Thoracic aorta (tissue), 2 donors: Measurements from ENCODE around the gene GPR37L1. TPM values are rescaled to one million over a fixed set of nuclear protein-coding genes. Genes with fewer than 3 reads are reported as not detected.

Source experiments
- ATAC-seq: fragments of 150-250 bp; one replicate; pipeline ENCODE4 v1.8.0; 2017; ENCODE audit warnings: low read depth; ENCODE audit not compliant: insufficient number of reproducible peaks, low FRiP score
- DNase-seq: peaks from one replicate; pipeline ENCODE4 v3.0.0-alpha.2; 2020; ENCODE audit warnings: low spot score
- H3K27ac ChIP-seq, 2 donors: fragments of 200-600 bp; sonication (generic); 1 replicate in 1 of 2; 2 replicates in 1 of 2; pipeline ENCODE4 v1.5.1; 2016; ENCODE audit warnings: mild to moderate bottlenecking in 2 of 2, moderate library complexity in 2 of 2
- H3K27me3 ChIP-seq: fragments of 200-600 bp; sonication (generic); replicated peaks from 2 replicates; pipeline ENCODE4 v1.6.0; 2016; ENCODE audit warnings: mild to moderate bottlenecking; ENCODE audit not compliant: insufficient read depth
- H3K36me3 ChIP-seq: fragments of 200-600 bp; sonication (generic); one replicate; pipeline ENCODE4 v1.5.1; 2016
- H3K4me1 ChIP-seq, 2 donors: fragments of 200-600 bp; sonication (generic); 1 replicate in 1 of 2; 2 replicates in 1 of 2; pipeline versions ENCODE4 v1.5.1 to v1.6.0; 2016; ENCODE audit warnings: low read depth in 2 of 2, mild to moderate bottlenecking in 1 of 2; ENCODE audit not compliant: control insufficient read depth in 1 of 2
- H3K4me3 ChIP-seq: fragments of 200-600 bp; sonication (generic); 2 replicates; pipeline ENCODE4 v1.5.1; 2016; ENCODE audit warnings: mild to moderate bottlenecking
- H3K9me3 ChIP-seq: fragments of 200-600 bp; sonication (generic); 2 replicates; pipeline ENCODE4 v1.5.1; 2016
- total RNA-seq, 2 donors: library from RNA; depleted of rRNA; stranded (reverse); fragments of >200 nt; gene quantifications; one replicate each; pipeline versions ENCODE4 v1.1.0 to v1.2.3, GENCODE V29; 2016
- TF ChIP-seq, protein P1 (sequence below): fragments of 200-600 bp; sonication (generic); IDR thresholded peaks from one replicate; pipeline ENCODE4 v1.5.1; 2019; ENCODE audit warnings: antibody characterized with exemption

GPR37L1 gene
- total RNA-seq, 2 donors from 2014 or later, result not detected

DNA sequence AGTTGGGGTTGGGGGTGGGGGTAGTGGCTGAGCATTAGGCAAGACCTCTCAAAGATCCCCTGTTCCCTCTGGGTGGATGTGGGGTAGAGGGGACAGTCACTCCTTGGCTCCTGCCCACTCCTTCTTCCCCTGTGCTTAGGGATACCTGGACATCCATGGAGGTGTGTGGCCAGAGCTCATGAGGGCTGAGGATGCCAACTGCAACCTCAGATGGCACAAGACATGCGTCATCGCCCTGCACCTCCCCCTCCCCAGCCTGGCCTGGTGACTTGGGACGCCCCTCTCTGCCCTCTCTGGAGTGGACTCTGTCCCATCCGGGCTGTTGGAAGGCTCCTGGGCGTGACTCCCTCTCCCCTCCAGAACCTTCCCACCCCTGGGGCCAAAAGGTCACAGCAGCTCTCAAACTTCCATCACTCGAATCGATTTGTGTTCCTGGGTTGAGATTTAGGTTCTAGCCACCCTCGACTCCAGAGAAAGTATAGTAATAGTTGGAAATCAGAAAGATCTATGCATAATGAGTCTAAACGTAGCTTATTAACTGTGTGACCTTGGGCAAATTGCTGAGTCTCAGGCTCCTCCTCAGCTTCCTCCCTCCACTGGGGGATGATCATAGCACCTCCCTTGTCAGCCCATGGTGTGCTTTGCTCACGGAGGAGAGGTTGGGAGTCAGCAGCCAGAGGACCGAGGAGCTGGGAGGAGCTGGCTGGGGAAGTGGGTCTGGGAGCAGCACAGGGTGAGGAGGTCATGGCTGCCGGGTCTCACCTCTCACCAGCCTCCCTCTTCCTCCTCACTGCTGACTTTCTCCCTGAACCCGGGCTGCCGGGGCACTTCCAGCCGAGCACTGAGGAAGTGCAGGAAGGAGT is 39.9 kb downstream of the GPR37L1 start:
- Histone ChIP-seq H3K27me3 (no peaks in the 10 kb centered on the region), H3K27ac (no peak overlapping the region), H3K36me3 (no peaks in the 10 kb centered on the region), H3K4me1 (no peaks in the 10 kb centered on the region), H3K9me3 (no peaks in the 10 kb centered on the region), H3K4me3 (no peak overlapping the region)
- DNase-seq (no peak), ATAC-seq (no peak)
- TF ChIP-seq, protein P1, sequence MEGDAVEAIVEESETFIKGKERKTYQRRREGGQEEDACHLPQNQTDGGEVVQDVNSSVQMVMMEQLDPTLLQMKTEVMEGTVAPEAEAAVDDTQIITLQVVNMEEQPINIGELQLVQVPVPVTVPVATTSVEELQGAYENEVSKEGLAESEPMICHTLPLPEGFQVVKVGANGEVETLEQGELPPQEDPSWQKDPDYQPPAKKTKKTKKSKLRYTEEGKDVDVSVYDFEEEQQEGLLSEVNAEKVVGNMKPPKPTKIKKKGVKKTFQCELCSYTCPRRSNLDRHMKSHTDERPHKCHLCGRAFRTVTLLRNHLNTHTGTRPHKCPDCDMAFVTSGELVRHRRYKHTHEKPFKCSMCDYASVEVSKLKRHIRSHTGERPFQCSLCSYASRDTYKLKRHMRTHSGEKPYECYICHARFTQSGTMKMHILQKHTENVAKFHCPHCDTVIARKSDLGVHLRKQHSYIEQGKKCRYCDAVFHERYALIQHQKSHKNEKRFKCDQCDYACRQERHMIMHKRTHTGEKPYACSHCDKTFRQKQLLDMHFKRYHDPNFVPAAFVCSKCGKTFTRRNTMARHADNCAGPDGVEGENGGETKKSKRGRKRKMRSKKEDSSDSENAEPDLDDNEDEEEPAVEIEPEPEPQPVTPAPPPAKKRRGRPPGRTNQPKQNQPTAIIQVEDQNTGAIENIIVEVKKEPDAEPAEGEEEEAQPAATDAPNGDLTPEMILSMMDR, result no peak

DNA sequence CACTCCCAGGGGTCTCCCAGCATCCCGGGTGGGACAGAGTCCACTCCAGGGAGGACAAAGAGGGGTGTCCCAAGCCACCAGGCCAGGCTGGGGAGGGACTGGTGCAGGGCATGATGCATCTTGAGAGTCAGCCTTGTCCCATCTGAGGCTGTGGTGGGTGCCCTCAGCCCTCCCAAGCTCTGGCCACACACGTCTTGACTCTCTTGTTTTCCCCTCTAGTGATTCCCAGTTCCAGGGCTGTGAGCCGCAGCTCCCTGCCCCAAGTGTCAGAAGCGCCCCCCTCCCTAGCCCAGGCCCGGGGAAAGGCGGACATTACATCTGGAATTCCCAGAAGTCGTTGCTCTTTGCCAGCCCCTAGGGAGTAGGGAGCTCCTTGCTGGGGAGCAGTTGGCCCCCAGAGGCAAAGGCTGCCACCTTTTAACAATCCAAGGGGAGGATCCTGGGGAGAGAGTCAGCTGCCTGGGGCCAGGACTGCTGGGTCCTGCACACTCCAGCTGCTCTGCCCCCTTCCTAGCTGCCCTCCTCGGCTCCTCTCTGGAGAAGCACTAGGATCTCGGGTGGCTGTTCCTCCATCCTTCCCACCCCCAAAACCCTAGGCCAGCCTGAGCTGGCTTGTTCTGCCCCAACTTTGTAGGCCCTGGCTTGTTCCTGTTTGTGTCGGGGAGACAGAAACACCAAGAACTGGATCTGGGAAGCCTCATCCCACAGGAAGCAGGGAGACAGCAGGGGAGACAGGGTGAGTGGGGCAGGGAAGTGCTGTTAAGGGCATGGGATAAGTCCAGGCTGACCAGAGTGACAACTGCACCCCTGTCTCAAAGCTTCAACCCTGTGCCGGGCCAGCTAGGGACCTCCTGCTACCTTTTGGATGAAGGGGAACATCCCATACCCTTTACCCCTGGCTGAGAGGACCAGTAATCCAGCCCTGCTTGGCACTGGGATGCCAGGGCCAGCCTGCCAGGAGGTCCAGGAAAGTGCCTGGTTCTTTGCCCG is 40.9 kb downstream of the GPR37L1 start:
- DNase-seq (no peak), ATAC-seq (no peak)
- Histone ChIP-seq H3K27me3 (no peaks in the 10 kb centered on the region), H3K27ac (no peak overlapping the region), H3K4me3 (no peak overlapping the region), H3K36me3 (no peaks in the 10 kb centered on the region), H3K4me1 (no peaks in the 10 kb centered on the region), H3K9me3 (no peaks in the 10 kb centered on the region)
- TF ChIP-seq, protein P1, result no peak

DNA sequence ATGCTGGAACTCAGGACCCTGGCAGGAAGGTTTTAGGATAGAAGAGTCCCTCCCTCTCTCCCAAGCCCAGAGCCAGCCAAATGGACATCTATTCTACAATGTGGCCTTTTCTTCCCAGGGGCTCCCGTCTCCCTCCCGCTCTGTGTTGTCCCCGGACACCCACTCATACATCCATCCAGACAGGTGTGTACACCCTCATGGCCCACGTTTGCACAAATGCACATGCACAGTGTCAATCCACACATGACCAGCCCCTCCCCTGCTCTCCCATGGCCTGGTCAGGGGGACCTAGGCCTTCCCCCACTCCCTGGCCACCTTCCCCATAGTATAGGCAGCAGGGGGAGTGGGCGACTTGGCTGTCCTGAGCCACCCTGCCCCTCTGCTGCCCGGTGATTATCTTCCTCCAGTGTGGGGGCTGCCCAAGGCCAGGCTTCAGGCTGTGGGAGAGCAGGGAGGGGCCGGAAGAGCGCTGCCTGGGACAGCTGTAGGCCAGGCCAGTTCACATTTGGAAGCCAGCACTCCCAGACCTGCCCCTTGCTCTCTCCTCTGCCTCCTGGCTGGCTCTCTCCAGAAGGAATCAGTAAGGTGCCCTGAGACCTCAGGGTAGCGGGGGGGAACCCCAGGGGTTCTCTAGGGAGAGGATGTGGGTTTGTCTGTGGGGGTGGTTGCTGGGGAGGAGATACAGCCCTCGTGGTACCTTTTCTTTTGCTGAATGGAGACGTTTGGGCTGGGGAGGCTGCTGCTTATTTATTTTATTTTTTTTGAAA is 41.7 kb downstream of the GPR37L1 start:
- Histone ChIP-seq H3K4me1 (no peaks in the 10 kb centered on the region), H3K9me3 (no peaks in the 10 kb centered on the region), H3K4me3 (no peak overlapping the region), H3K36me3 (no peaks in the 10 kb centered on the region), H3K27ac (no peak overlapping the region), H3K27me3 (no peaks in the 10 kb centered on the region)
- DNase-seq (no peak), ATAC-seq (no peak)
- TF ChIP-seq, protein P1, result no peak

DNA sequence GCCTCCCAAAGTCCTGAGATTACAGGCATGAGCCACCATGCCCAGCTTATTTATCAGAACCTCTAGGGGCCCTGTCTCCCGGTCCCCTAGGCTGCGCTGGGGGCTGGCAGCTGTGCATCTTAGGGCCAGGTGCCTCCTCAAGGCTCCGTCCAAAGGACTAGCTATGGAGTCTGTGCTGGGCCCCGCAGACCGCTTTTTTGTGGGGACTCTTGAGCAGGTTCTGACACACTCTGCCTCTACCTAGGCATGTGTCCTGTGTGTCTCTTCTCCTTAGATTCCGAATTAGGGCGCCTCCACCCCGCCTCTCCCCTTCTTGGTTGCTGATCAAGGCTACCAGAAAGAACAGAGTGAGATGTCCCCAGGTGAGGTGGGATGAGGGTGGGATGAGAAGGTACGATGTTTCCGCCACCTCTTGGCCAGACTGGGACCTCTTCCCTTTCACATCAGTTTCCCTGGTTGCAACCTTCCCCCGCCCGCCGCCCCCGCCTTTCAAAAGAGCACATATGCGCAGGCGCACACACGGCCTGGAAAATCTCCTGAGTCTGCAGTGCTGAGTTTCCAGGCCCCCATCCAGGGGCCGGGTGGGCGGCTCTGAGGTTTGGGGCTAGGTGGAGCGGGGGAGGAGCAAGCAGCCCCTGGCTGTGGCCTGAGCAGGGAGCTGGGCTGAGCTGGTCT is 42.7 kb downstream of the GPR37L1 start:
- Histone ChIP-seq H3K36me3 (no peaks in the 10 kb centered on the region), H3K27me3 (no peaks in the 10 kb centered on the region), H3K9me3 (no peaks in the 10 kb centered on the region), H3K27ac (no peak overlapping the region), H3K4me1 (no peaks in the 10 kb centered on the region), H3K4me3 (no peak overlapping the region)
- DNase-seq, result no peak
- ATAC-seq, result no peak
- TF ChIP-seq, protein P1, result no peak
